BJ (cell line): ENCODE measurements around the gene RPS5. TPM values are rescaled to one million over a fixed set of nuclear protein-coding genes. Genes with fewer than 3 reads are reported as not detected.

Source experiments
- CTCF ChIA-PET: fragments of 350-600 bp; formaldehyde crosslinking; extraction: SDS; loops from one replicate; lab custom pipeline; 2021; ENCODE audit warnings: antibody characterized with exemption, inconsistent platforms; lab: Yijun Ruan, JAX
- POLR2A ChIA-PET: fragments of 300-600 bp; sonication (Branson Sonifier 250); formaldehyde crosslinking; extraction: SDS; loops from one replicate; lab custom pipeline; 2021; ENCODE audit warnings: antibody characterized with exemption; lab: Charles Lee
- DNase-seq: peaks from one replicate; pipeline ENCODE4 v3.0.0-alpha.2; 2011; ENCODE audit warnings: low read depth
- H3K27me3 ChIP-seq: 2 replicates; pipeline ENCODE4 v1.6.0; 2011; ENCODE audit warnings: low read length; ENCODE audit not compliant: control insufficient read depth, insufficient read depth
- H3K36me3 ChIP-seq: 2 replicates; pipeline ENCODE4 v1.5.1; 2011; ENCODE audit warnings: low read length; ENCODE audit not compliant: control insufficient read depth, insufficient read depth
- H3K4me3 ChIP-seq: 2 replicates; pipeline ENCODE4 v1.5.1; 2011; ENCODE audit warnings: low read depth, mild to moderate bottlenecking, control low read depth, low read length
- polyA plus RNA-seq: library from polyadenylated mRNA; depleted of rRNA; stranded (reverse); fragments of >200 nt; gene quantifications from 2 replicates; pipeline ENCODE4 v1.2.3, GENCODE V29; 2011
- TF ChIP-seq, protein P1 (sequence below): IDR thresholded peaks from 2 replicates; pipeline ENCODE4 v1.5.1; 2011; ENCODE audit warnings: low read depth, mild to moderate bottlenecking, control low read depth, inconsistent platforms, low read length, moderate library complexity; ENCODE audit not compliant: insufficient read depth

Gene RPS5
- polyA plus RNA-seq, 1 experiment = 3,326 TPM

GRCh38 chr19:58398545-58398944 is 11.5 kb downstream of the RPS5 start:
- Histone ChIP-seq H3K27me3 (no peaks in the 10 kb centered on the region), H3K36me3 (peaks cover 9% of the 10 kb centered on the region), H3K4me3 (no peak overlapping the region)
- TF ChIP-seq, protein P1, sequence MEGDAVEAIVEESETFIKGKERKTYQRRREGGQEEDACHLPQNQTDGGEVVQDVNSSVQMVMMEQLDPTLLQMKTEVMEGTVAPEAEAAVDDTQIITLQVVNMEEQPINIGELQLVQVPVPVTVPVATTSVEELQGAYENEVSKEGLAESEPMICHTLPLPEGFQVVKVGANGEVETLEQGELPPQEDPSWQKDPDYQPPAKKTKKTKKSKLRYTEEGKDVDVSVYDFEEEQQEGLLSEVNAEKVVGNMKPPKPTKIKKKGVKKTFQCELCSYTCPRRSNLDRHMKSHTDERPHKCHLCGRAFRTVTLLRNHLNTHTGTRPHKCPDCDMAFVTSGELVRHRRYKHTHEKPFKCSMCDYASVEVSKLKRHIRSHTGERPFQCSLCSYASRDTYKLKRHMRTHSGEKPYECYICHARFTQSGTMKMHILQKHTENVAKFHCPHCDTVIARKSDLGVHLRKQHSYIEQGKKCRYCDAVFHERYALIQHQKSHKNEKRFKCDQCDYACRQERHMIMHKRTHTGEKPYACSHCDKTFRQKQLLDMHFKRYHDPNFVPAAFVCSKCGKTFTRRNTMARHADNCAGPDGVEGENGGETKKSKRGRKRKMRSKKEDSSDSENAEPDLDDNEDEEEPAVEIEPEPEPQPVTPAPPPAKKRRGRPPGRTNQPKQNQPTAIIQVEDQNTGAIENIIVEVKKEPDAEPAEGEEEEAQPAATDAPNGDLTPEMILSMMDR = no peak
- CTCF ChIA-PET = no interaction called here
- POLR2A ChIA-PET = no interaction called here
- no peak for DNase-seq

GRCh38 chr19:58399903-58400302 is 12.8 kb downstream of the RPS5 start:
- Histone ChIP-seq H3K4me3 (no peak overlapping the region), H3K36me3 (peaks cover 2% of the 10 kb centered on the region), H3K27me3 (no peaks in the 10 kb centered on the region)
- CTCF ChIA-PET = no interaction called here
- POLR2A ChIA-PET = no interaction called here
- DNase-seq = no peak
- TF ChIP-seq, protein P1 = no peak

DNA sequence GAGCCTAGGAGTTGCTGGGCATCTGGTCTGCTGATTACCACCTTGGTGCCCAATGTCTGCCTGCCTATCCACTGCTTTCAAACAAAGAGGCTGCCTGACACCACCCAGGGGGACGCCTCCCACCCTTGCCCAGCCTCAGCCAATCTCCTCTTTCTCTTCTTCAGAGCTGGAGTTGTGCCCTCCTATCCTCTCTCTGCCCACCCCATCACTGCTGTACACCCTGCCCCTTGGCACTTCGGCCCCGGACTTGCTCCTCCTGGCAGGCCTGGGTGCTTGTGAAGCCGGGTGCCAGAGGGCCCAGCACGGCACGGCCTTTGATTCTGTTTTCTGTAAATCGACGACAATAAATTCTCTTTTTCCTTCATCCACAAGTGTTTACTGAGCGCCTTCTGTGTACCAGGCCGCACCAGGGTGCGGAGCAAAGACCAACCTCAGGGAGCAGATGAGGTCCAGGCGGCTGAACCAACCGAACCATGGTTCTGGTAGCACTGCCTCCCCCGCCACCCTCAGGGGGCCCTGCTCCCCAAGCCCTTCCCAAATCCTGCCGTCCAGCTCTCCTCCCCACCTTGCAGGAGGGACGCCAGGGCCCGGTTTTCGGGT is 13.3 kb downstream of the RPS5 start:
- Histone ChIP-seq H3K36me3 (no peaks in the 10 kb centered on the region), H3K4me3 (peak overlapping the region; percentile 50), H3K27me3 (no peaks in the 10 kb centered on the region)
- ChIA-PET POLR2A (no interaction called here), CTCF (no interaction called here)
- DNase-seq = no peak
- TF ChIP-seq, protein P1 = no peak

- CTCF ChIA-PET = no interaction called here
Measured at GRCh38 chr19:58400916-58401839, 14.1 kb downstream of the RPS5 start.

More at GRCh38 chr19:58400916-58401839, 14.1 kb downstream of the RPS5 start:
- Histone ChIP-seq H3K36me3 (no peaks in the 10 kb centered on the region), H3K4me3 (peak overlapping the region; percentile 50), H3K27me3 (no peaks in the 10 kb centered on the region)
- peak; percentile 96 for DNase-seq
- TF ChIP-seq, protein P1 = 0 out of 2 replicates have a peak, but pooled peaks have one; percentile 15
- POLR2A ChIA-PET = no interaction called here
